HG02852 (cell line): ENCODE results near the gene PDZRN3.

Experiments
- ATAC-seq: cut with Tn5 transposase; IDR thresholded peaks from one replicate; pipeline ENCODE4 v1.9.1; 2021; ENCODE audit warnings: mild to moderate bottlenecking, moderate library complexity; ENCODE audit not compliant: unreplicated experiment

PDZRN3 gene

DNA sequence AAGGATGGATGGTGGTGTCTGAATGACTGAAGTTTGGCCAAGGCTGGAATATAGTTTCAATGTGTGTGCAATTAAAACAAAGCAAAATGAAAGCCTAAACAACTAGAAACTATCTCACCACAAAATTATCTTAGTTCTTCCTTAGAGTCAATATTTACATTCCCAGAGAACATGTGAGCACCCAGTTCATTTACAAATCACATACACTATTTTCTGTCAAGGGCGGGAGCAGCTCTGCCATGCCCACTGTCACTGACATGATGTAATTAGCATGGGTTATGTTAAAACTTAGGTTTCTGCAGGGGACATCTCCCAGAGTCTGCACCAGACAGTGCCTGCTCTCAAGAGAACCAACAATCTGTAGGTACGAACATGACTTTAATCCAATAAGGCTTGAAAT lies 65.0 kb downstream of the PDZRN3 start:
- no peak for ATAC-seq

- no peak for ATAC-seq
Measured at GRCh38 chr3:73558727-73559075, 66.0 kb downstream of the PDZRN3 start.

- no peak for ATAC-seq
Measured at GRCh38 chr3:73557986-73558726, 66.6 kb downstream of the PDZRN3 start.

GRCh38 chr3:73556520-73557372 lies 68.0 kb downstream of the PDZRN3 start:
- ATAC-seq: no peak

DNA sequence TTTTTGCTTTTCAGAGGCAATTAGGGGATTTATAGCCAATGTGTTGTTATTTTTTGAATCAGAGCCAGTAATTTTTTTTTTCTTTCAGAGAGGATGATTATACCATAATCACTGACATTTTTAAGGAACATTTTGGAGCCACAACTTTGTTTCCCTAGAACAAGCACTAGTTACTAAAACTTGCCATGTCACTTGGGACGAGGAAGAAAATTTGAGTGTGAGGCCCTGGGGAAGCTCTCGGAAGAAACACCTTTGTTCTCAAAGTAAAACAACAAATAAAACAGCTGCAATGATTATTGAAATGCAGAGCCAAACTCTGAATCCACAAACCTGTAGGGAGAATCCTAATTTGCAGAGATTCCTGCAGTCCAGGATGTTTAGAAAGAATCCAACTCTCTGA lies 69.7 kb downstream of the PDZRN3 start:
- no peak for ATAC-seq

- ATAC-seq: no peak
Measured at GRCh38 chr3:73552700-73553099, 72.0 kb downstream of the PDZRN3 start.

GRCh38 chr3:73550032-73550431 lies 74.7 kb downstream of the PDZRN3 start:
- ATAC-seq: no peak

DNA sequence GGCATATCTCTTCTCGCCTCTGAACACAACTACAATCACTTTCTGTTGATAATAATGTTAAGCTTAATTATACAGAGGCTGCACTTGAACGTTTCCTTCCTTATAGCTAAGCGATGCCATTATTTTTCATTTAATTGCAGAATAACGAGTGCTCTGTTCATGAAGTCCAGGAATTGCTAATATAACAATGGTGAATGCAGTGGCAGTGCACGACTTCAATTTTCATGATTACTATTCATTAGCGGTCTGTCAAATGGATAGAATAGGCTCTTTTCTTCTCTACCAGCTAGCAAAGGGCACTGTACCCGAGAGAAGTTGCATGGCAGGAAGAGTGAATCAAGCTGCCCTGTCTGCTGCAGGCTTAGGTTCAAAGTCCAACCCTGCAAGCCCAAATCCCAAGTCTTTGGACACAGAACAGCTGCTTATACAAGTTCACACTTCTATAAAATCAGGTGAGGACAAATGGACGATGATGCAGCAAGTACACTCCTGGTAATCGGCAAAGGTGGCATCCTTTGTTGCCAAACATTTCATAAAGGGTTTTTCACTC lies 75.6 kb downstream of the PDZRN3 start:
- ATAC-seq: no peak

GRCh38 chr3:73548436-73548835 lies 76.3 kb downstream of the PDZRN3 start:
- ATAC-seq: no peak

GRCh38 chr3:73547427-73548248 lies 77.1 kb downstream of the PDZRN3 start:
- no peak for ATAC-seq

DNA sequence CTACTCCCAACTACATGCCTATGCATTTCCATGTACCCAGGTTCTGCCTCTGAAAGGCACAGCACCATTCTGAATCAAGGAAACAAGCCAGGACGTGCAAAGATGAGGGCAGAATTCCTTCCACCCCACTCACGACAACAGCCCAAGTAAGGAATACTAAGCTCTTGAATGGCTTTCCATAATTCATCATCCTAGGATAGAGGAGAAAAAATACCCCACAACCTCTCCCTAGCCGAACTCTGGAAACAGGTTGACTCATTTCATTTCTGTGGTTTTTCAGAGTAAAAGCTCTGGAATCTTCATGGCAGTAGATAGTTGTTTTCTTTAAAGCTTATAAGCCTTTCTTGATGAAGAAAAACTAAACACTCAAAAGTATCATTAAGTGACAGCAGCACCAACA lies 77.8 kb downstream of the PDZRN3 start:
- ATAC-seq: no peak

DNA sequence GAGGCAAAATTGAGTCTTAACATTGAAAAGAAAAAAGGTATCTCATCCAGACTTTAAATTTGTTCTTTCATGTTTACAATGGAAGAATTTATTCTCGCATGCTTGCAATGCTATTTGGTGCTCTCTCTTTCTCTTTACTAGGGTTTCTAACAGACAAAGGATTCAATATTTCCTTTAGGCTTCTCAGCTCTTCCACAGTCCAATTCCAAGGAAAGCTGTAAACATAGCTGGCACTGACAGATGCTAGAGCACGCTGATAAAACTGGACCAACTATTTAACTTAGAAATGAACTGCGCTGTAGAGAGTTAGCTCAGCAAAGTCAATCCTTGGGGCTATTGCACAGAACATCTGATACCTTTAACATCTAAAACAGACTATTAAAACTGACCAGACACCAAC lies 81.3 kb downstream of the PDZRN3 start:
- ATAC-seq: no peak

- ATAC-seq: no peak
Measured at GRCh38 chr3:73542136-73542535, 82.6 kb downstream of the PDZRN3 start.

- ATAC-seq: no peak
Measured at GRCh38 chr3:73540969-73541740, 83.6 kb downstream of the PDZRN3 start.

DNA sequence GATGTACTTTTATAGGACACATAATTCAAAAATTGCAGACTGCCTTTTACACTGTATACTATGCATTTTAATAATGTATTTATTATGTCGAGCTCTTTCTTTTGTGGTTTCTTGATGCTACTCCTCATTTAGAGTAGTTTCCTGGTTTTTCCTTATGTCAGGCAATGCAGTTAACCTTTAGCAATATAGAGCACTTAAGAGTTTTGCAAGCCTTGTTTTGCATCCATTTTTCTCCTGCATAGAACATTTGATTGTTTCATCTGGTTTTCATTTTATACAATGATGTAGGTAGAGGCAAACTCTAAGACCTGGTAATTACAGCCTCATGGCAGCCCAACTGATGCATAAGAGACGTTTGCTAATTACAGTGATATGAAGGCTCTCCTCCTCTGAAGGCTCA lies 86.3 kb downstream of the PDZRN3 start:
- ATAC-seq: no peak

GRCh38 chr3:73536952-73537351 lies 87.8 kb downstream of the PDZRN3 start:
- no peak for ATAC-seq

DNA sequence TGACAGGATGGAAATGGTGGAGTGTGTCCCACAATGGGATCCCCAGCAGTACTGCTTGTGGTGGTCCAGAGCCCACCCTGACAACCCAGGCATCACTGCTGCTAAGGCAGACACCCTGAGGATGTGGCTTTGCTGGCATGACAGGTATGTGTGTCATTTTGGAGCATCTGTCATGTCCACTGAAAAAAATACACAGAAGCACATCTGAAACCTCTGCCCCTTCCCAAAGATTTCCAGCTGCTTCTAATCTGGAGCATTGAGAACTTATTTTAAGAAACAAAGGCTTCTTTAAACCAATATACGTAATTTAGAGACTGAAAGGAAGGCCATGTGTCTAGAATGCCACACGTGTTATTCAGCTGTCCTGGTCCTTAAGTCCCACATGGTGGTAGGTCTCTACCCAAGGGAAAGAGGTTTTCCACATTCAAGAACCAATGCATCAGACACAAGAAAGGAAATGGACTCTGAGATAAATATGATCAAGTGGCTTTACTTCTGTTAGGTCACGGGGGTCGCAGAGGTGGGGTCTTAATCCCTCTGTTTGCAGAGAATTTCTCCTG lies 88.3 kb downstream of the PDZRN3 start:
- no peak for ATAC-seq

DNA sequence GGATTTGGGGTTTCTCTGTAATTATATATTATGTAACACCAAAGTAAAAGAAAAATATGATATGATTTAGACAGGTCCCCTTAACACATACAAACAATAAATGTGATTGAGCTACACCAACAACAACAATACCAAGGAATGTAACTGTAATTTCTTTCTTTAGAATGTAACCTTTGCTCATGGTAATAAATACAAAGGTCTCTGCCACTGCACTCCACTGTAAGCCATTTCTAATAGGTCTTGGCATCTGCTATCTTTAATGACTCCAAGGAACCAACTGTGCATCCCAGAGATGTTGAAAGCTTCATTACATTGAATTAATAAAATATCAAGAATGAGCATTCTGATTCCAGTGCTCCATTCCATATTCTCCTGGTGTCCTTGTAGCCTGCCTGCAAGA lies 88.8 kb downstream of the PDZRN3 start:
- ATAC-seq: no peak

DNA sequence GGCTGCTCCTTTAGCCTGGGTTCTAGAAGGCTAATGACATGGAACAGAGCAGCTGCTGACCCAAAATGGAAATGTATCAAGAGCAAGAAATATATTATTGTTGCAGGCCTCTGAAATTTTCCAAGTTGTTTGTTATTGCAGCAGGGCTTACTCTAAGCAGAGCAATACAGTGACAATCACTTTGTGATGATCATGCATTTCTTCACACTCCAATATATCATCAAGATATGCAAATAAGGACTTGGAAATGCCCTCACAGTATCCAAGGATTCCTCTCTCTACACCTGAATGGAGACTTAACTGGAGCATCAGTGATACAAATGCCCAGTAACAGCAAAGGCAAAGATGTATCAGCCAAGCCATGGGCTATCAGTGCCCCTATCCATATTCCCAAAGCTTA lies 89.6 kb downstream of the PDZRN3 start:
- no peak for ATAC-seq

DNA sequence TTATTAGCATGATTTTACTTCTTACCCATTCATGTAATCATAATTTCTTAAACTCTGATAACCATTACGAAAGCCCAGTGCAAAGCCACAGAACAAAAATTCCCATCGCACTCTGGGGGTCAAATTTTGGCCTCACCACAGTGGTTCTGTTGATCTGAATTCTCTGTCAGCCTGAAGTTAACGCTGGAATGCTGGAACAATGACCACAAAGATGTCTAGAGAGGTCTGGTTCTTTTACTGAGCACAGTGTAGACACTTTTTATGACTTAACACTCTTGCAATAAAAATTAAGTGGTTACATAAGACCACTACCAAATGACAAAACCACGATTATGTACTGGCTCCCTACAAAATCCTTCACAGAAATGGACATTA lies 94.7 kb downstream of the PDZRN3 start:
- ATAC-seq: no peak
